HCT116 (cell line): ENCODE data around the gene CTSG. TPM values are rescaled to one million over a fixed set of nuclear protein-coding genes. Genes with fewer than 3 reads are reported as not detected.

Experiments used
- ATAC-seq: fragments of 200-7000 bp; cut with Tn5 transposase; 2 replicates; pipeline ENCODE4 v1.9.1; 2020; ENCODE audit warnings: mild to moderate bottlenecking, moderate library complexity
- BruUV-seq: library from RNA; stranded (reverse); fragments of 400-500 nt; replicated peaks from 2 replicates; lab custom pipeline; 2021; lab: Mats Ljungman, UMichigan
- CTCF ChIA-PET: fragments of 300-600 bp; sonication (Branson Sonifier 250); formaldehyde crosslinking; loops from one replicate; lab custom pipeline; 2021; ENCODE audit warnings: antibody characterized with exemption; lab: Charles Lee
- POLR2A ChIA-PET: fragments of 300-600, 350-600 bp; sonication (Branson Sonifier 250); formaldehyde crosslinking; loops from one replicate; lab custom pipeline; 2021; ENCODE audit warnings: antibody characterized with exemption; lab: Charles Lee
- RAD21 ChIA-PET, 2 experiments: fragments of 300-600 bp; sonication (Branson Sonifier 250); formaldehyde crosslinking; loops; one replicate each; lab custom pipeline; 2023; ENCODE audit warnings: low total read pairs in 2 of 2; ENCODE audit not compliant: uncharacterized antibody in 2 of 2, unreplicated experiment in 2 of 2, low non-redundant PET in 1 of 2; lab: Charles Lee
- DNase-seq: peaks from one replicate; pipeline ENCODE4 v3.0.0-alpha.2; 2010; ENCODE audit warnings: low read depth, low spot score
- H2AFZ ChIP-seq: fragments of 200-600 bp; shearing (Covaris generic), sonication (generic); 2 replicates; pipeline ENCODE4 v1.6.1; 2017; ENCODE audit warnings: low read depth, mixed run types, mixed read lengths, antibody characterized with exemption, low read length; ENCODE audit not compliant: poor library complexity, severe bottlenecking
- H3K27ac ChIP-seq: 2 replicates; pipeline ENCODE4 v1.5.1; 2012; ENCODE audit warnings: low read depth, low read length
- H3K27me3 ChIP-seq: fragments of 200-600 bp; sonication (generic); 2 replicates; pipeline ENCODE4 v1.6.1; 2016; ENCODE audit warnings: mixed run types, low read length, mixed read lengths; ENCODE audit not compliant: insufficient read depth
- H3K36me3 ChIP-seq, 2 experiments: fragments of 200-500 bp in 1 of 2; fragments of 200-600 bp in 1 of 2; sonication (Bioruptor generic) in 1 of 2; sonication (generic) in 1 of 2; 2 replicates each; pipeline versions ENCODE4 v1.5.1 to v1.6.1; 2014 to 2016; ENCODE audit warnings: low read length in 2 of 2, inconsistent platforms in 1 of 2, mixed read lengths in 1 of 2, mixed run types in 1 of 2; ENCODE audit not compliant: insufficient read depth in 2 of 2, control insufficient read depth in 1 of 2
- H3K4me1 ChIP-seq, 2 experiments: fragments of 200-600 bp in 1 of 2; sonication (generic) in 1 of 2; 2 replicates each; pipeline versions ENCODE4 v1.5.1 to v1.6.1; 2012 to 2017; ENCODE audit warnings: low read length in 2 of 2, inconsistent platforms in 1 of 2, mild to moderate bottlenecking in 1 of 2, mixed read lengths in 1 of 2, mixed run types in 1 of 2, moderate library complexity in 1 of 2; ENCODE audit not compliant: insufficient read depth in 2 of 2, control insufficient read depth in 1 of 2
- H3K4me2 ChIP-seq: fragments of 200-600 bp; sonication (generic); 2 replicates; pipeline ENCODE4 v1.6.1; 2017; ENCODE audit warnings: mixed run types, low read length, mixed read lengths
- H3K4me3 ChIP-seq, 2 experiments: fragments of 200-600 bp in 1 of 2; sonication (generic) in 1 of 2; replicated peaks in 1 of 2; 2 replicates each; pipeline ENCODE4 v1.5.1; 2011 to 2016; ENCODE audit warnings: low read length in 2 of 2, control low read depth in 1 of 2, low read depth in 1 of 2, mild to moderate bottlenecking in 1 of 2, mixed read lengths in 1 of 2, mixed run types in 1 of 2
- H3K79me2 ChIP-seq: fragments of 200-600 bp; sonication (generic); 2 replicates; pipeline ENCODE4 v1.6.1; 2017; ENCODE audit warnings: mild to moderate bottlenecking, mixed run types, low read length, moderate library complexity, mixed read lengths; ENCODE audit not compliant: insufficient read depth
- H3K9ac ChIP-seq: fragments of 200-600 bp; sonication (generic); 2 replicates; pipeline ENCODE4 v1.6.1; 2016; ENCODE audit warnings: low read length, mixed read lengths
- H3K9me2 ChIP-seq: fragments of 200-600 bp; sonication (generic), shearing (Covaris generic); 2 replicates; pipeline ENCODE4 v1.6.1; 2017; ENCODE audit warnings: mixed run types, mild to moderate bottlenecking, moderate library complexity; ENCODE audit not compliant: insufficient read depth
- H3K9me3 ChIP-seq, 2 experiments: fragments of 200-500 bp in 1 of 2; fragments of 200-600 bp in 1 of 2; sonication (Bioruptor generic) in 1 of 2; sonication (generic) in 1 of 2; 2 replicates each; pipeline ENCODE4 v1.6.1; 2014 to 2017; ENCODE audit warnings: low read length in 2 of 2, mixed read lengths in 2 of 2, inconsistent platforms in 1 of 2, low read depth in 1 of 2, mild to moderate bottlenecking in 1 of 2, mixed run types in 1 of 2, moderate library complexity in 1 of 2; ENCODE audit not compliant: control insufficient read depth in 1 of 2, insufficient read depth in 1 of 2
- H4K20me1 ChIP-seq: fragments of 200-600 bp; sonication (generic), shearing (Covaris generic); 2 replicates; pipeline ENCODE4 v1.6.1; 2017; ENCODE audit warnings: mixed run types, mild to moderate bottlenecking, moderate library complexity; ENCODE audit not compliant: insufficient read depth
- CEBPB ChIP-seq: IDR thresholded peaks from 2 replicates; pipeline ENCODE4 v1.6.1; 2012; ENCODE audit warnings: low read depth
- EGR1 ChIP-seq: IDR thresholded peaks from 2 replicates; pipeline ENCODE4 v1.6.1; 2012; ENCODE audit warnings: low read depth
- ELF1 ChIP-seq: IDR thresholded peaks from 2 replicates; pipeline ENCODE4 v1.6.1; 2012; ENCODE audit warnings: low read depth, borderline replicate concordance
- EZH2 ChIP-seq: fragments of 200-600 bp; sonication (generic); IDR thresholded peaks from 2 replicates; pipeline ENCODE4 v1.6.1; 2017; ENCODE audit warnings: antibody characterized with exemption, mixed run types
- EZH2phosphoT487 ChIP-seq: fragments of 200-600 bp; IDR thresholded peaks from 2 replicates; pipeline ENCODE4 v1.6.1; 2018; ENCODE audit warnings: antibody characterized with exemption, borderline replicate concordance
- FOSL1 ChIP-seq: IDR thresholded peaks from 2 replicates; pipeline ENCODE4 v1.6.1; 2012; ENCODE audit warnings: low read depth
- JUND ChIP-seq: IDR thresholded peaks from 2 replicates; pipeline ENCODE4 v1.6.1; 2012
- POLR2A ChIP-seq: IDR thresholded peaks from 2 replicates; pipeline ENCODE4 v1.7.0; 2011; ENCODE audit warnings: borderline replicate concordance; ENCODE audit not compliant: insufficient read depth, insufficient read length; ENCODE audit errors: extremely low read depth
- POLR2AphosphoS5 ChIP-seq: IDR thresholded peaks from 2 replicates; pipeline ENCODE4 v1.6.1; 2011; ENCODE audit warnings: mild to moderate bottlenecking, low read depth, low read length, moderate library complexity
- SIN3A ChIP-seq: IDR thresholded peaks from 2 replicates; pipeline ENCODE4 v1.6.1; 2012; ENCODE audit warnings: low read depth
- SP1 ChIP-seq: IDR thresholded peaks from 2 replicates; pipeline ENCODE4 v1.6.1; 2012; ENCODE audit warnings: low read depth
- TCF7L2 ChIP-seq: IDR thresholded peaks from 2 replicates; pipeline ENCODE4 v1.7.0; 2011; ENCODE audit warnings: borderline replicate concordance, inconsistent platforms; ENCODE audit not compliant: insufficient read depth, insufficient read length; ENCODE audit errors: extremely low read depth
- intact Hi-C: fragments of 100-400 bp; cut with micrococcal nuclease; formaldehyde crosslinking; loops from 2 replicates; pipeline ENCODE4 v1.10.0; 2022
- total RNA-seq: library from RNA; stranded (reverse); gene quantifications from one replicate; pipeline ENCODE4 v1.2.1, GENCODE V29; 2021; ENCODE audit not compliant: unreplicated experiment
- TF ChIP-seq, protein P1 (sequence below): IDR thresholded peaks from 2 replicates; pipeline ENCODE4 v1.6.1; 2012
- TF ChIP-seq, protein P2 (sequence below): IDR thresholded peaks from 2 replicates; pipeline ENCODE4 v1.6.1; 2012
- TF ChIP-seq, protein P3 (sequence below): IDR thresholded peaks from 2 replicates; pipeline ENCODE4 v1.6.1; 2012; ENCODE audit warnings: low read depth
- TF ChIP-seq, protein P4 (sequence below): IDR thresholded peaks from 2 replicates; pipeline ENCODE4 v1.6.1; 2011; ENCODE audit warnings: mild to moderate bottlenecking, low read length, moderate library complexity; ENCODE audit not compliant: insufficient replicate concordance; ENCODE audit errors: extremely low read depth

The CTSG gene
- total RNA-seq, 1 experiment from 2014 or later: not detected

DNA sequence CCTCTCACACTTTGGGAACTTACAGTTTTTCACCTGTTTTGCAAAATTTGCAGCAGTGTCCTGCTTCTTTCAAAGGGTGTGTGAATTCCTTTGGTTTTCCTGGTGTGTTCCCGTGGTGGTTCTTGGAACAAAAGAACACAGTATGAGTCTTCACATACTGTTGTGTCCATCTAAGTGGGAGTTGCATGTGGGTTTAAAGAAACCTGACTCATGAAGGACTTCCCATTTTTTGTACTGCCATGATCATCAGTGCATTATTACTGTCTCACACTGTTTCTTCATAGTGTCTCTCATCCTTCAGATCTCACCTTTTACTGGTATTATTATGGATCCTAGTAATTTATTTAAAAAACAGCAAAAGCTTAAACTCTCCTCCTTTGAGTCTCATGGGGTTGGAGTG lies 37.2 kb upstream of the CTSG start:
- no peak for DNase-seq
- ChIA-PET CTCF (no interaction called here), POLR2A (no interaction called here), RAD21 (no interaction called here)
- Histone ChIP-seq H3K36me3 (no peaks in the 10 kb centered on the region), H3K9me2 (no peaks in the 10 kb centered on the region), H3K4me3 (no peak overlapping the region), H2AFZ (no peak overlapping the region), H3K9ac (no peak overlapping the region), H3K9me3 (no peaks in the 10 kb centered on the region), H3K4me2 (no peak overlapping the region), H3K4me1 (no peaks in the 10 kb centered on the region), H4K20me1 (no peaks in the 10 kb centered on the region), H3K79me2 (no peaks in the 10 kb centered on the region), H3K27me3 (no peaks in the 10 kb centered on the region), H3K27ac (no peak overlapping the region)
- intact Hi-C loops: no loop called here
- BruUV-seq: no TSS peak
- no peak for ATAC-seq
- TF ChIP-seq EGR1 (no peak), SIN3A (no peak), FOSL1 (no peak), TCF7L2 (no peak), SP1 (no peak), POLR2A (no peak)
- TF ChIP-seq, protein P1, sequence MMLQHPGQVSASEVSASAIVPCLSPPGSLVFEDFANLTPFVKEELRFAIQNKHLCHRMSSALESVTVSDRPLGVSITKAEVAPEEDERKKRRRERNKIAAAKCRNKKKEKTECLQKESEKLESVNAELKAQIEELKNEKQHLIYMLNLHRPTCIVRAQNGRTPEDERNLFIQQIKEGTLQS: no peak

DNA sequence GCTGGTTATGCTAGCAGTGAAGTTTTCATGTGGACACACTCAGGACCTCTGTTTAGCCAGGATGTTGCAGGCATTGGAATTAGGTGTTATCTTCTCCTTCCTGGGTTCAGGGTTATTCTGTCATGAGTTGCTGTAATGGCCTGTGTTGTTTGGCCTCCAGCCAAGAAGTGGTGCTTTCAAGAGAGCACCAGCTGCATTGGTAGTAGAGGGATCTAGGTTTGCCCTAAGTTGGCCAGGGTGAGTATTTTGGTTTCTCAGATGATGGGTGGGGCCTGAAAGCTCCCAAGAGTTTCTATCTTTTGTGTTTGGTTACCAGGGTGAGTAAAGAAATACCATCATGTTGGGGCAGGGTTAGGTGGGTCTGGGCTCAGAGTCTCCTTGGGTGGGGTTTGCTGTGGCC lies 36.1 kb upstream of the CTSG start:
- H3K4me3 ChIP-seq: no peak overlapping the region
- ChIA-PET POLR2A (no interaction called here), CTCF (no interaction called here), RAD21 (no interaction called here)
- H3K4me2 ChIP-seq: no peak overlapping the region
- no peaks in the 10 kb centered on the region for H4K20me1 ChIP-seq
- H3K9me3 ChIP-seq: no peaks in the 10 kb centered on the region
- no peaks in the 10 kb centered on the region for H3K4me1 ChIP-seq
- no peak overlapping the region for H2AFZ ChIP-seq
- H3K9me2 ChIP-seq: no peaks in the 10 kb centered on the region
- no peaks in the 10 kb centered on the region for H3K36me3 ChIP-seq
- no peak overlapping the region for H3K9ac ChIP-seq
- no peaks in the 10 kb centered on the region for H3K79me2 ChIP-seq
- BruUV-seq: no TSS peak
- intact Hi-C loops: no loop called here
- no peaks in the 10 kb centered on the region for H3K27me3 ChIP-seq
- no peak for DNase-seq
- no peak for ATAC-seq
- H3K27ac ChIP-seq: no peak overlapping the region
- TF ChIP-seq EZH2phosphoT487 (no peak), FOSL1 (no peak), SP1 (no peak), EGR1 (no peak), EZH2 (no peak), POLR2AphosphoS5 (no peak), POLR2A (no peak), ELF1 (no peak), CEBPB (no peak), JUND (no peak)
- TF ChIP-seq, protein P2, sequence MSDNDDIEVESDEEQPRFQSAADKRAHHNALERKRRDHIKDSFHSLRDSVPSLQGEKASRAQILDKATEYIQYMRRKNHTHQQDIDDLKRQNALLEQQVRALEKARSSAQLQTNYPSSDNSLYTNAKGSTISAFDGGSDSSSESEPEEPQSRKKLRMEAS: no peak
- TF ChIP-seq, protein P3, sequence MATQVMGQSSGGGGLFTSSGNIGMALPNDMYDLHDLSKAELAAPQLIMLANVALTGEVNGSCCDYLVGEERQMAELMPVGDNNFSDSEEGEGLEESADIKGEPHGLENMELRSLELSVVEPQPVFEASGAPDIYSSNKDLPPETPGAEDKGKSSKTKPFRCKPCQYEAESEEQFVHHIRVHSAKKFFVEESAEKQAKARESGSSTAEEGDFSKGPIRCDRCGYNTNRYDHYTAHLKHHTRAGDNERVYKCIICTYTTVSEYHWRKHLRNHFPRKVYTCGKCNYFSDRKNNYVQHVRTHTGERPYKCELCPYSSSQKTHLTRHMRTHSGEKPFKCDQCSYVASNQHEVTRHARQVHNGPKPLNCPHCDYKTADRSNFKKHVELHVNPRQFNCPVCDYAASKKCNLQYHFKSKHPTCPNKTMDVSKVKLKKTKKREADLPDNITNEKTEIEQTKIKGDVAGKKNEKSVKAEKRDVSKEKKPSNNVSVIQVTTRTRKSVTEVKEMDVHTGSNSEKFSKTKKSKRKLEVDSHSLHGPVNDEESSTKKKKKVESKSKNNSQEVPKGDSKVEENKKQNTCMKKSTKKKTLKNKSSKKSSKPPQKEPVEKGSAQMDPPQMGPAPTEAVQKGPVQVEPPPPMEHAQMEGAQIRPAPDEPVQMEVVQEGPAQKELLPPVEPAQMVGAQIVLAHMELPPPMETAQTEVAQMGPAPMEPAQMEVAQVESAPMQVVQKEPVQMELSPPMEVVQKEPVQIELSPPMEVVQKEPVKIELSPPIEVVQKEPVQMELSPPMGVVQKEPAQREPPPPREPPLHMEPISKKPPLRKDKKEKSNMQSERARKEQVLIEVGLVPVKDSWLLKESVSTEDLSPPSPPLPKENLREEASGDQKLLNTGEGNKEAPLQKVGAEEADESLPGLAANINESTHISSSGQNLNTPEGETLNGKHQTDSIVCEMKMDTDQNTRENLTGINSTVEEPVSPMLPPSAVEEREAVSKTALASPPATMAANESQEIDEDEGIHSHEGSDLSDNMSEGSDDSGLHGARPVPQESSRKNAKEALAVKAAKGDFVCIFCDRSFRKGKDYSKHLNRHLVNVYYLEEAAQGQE: no peak
- TF ChIP-seq, protein P1: no peak
- TF ChIP-seq, protein P4, sequence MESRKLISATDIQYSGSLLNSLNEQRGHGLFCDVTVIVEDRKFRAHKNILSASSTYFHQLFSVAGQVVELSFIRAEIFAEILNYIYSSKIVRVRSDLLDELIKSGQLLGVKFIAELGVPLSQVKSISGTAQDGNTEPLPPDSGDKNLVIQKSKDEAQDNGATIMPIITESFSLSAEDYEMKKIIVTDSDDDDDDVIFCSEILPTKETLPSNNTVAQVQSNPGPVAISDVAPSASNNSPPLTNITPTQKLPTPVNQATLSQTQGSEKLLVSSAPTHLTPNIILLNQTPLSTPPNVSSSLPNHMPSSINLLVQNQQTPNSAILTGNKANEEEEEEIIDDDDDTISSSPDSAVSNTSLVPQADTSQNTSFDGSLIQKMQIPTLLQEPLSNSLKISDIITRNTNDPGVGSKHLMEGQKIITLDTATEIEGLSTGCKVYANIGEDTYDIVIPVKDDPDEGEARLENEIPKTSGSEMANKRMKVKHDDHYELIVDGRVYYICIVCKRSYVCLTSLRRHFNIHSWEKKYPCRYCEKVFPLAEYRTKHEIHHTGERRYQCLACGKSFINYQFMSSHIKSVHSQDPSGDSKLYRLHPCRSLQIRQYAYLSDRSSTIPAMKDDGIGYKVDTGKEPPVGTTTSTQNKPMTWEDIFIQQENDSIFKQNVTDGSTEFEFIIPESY: no peak
